OCI-LY7 (cell line): ENCODE data around the gene ESAM. TPM values are rescaled to one million over a fixed set of nuclear protein-coding genes. Genes with fewer than 3 reads are reported as not detected.

ENCODE experiments used
- BruUV-seq: library from RNA; stranded (reverse); fragments of 400-500 nt; replicated peaks from 2 replicates; lab custom pipeline; 2021; lab: Mats Ljungman, UMichigan
- CTCF ChIA-PET: fragments of 300-600 bp; sonication (Branson Sonifier 250); formaldehyde crosslinking; loops from one replicate; lab custom pipeline; 2022; ENCODE audit warnings: antibody characterized with exemption; ENCODE audit not compliant: unreplicated experiment; lab: Charles Lee
- POLR2A ChIA-PET: fragments of 300-600 bp; sonication (Branson Sonifier 250); formaldehyde crosslinking; loops from one replicate; lab custom pipeline; 2022; ENCODE audit warnings: antibody characterized with exemption; lab: Charles Lee
- DNase-seq: peaks from one replicate; pipeline ENCODE4 v3.0.0-alpha.2; 2015; ENCODE audit warnings: low spot score
- H2AFZ ChIP-seq: fragments of 200-600 bp; sonication (generic), shearing (Covaris generic); 2 replicates; pipeline ENCODE4 v1.6.1; 2014; ENCODE audit warnings: mild to moderate bottlenecking, antibody characterized with exemption, low read length, moderate library complexity
- H3K27ac ChIP-seq: fragments of 200-600 bp; sonication (generic); 2 replicates; pipeline ENCODE4 v1.5.1; 2014; ENCODE audit warnings: mixed run types, low read depth, mild to moderate bottlenecking, moderate library complexity, low read length, inconsistent platforms; ENCODE audit not compliant: poor library complexity, severe bottlenecking
- H3K36me3 ChIP-seq: fragments of 200-600 bp; sonication (generic); 2 replicates; pipeline ENCODE4 v1.6.1; 2014; ENCODE audit warnings: mild to moderate bottlenecking, antibody characterized with exemption, low read length, moderate library complexity, mixed read lengths; ENCODE audit not compliant: insufficient read depth
- H3K4me1 ChIP-seq: fragments of 200-600 bp; sonication (generic); 2 replicates; pipeline ENCODE4 v1.5.1; 2014; ENCODE audit warnings: mild to moderate bottlenecking, low read length; ENCODE audit not compliant: insufficient read depth, poor library complexity, severe bottlenecking
- H3K4me2 ChIP-seq: fragments of 200-600 bp; sonication (generic); 2 replicates; pipeline ENCODE4 v1.6.1; 2014; ENCODE audit warnings: mild to moderate bottlenecking, low read length
- H3K4me3 ChIP-seq: fragments of 200-600 bp; sonication (generic); 2 replicates; pipeline ENCODE4 v1.5.1; 2014; ENCODE audit warnings: mild to moderate bottlenecking, low read depth, low read length; ENCODE audit not compliant: poor library complexity, severe bottlenecking
- H3K79me2 ChIP-seq: fragments of 200-600 bp; sonication (generic); 2 replicates; pipeline ENCODE4 v1.6.1; 2016; ENCODE audit warnings: low read depth, mild to moderate bottlenecking, low read length, moderate library complexity, mixed read lengths; ENCODE audit not compliant: insufficient read depth
- H3K9me2 ChIP-seq: fragments of 200-600 bp; sonication (generic); 2 replicates; pipeline ENCODE4 v1.6.1; 2016; ENCODE audit warnings: mild to moderate bottlenecking, low read length, mixed read lengths; ENCODE audit not compliant: insufficient read depth
- H3K9me3 ChIP-seq: fragments of 200-600 bp; sonication (generic); 2 replicates; pipeline ENCODE4 v1.6.1; 2014; ENCODE audit warnings: mild to moderate bottlenecking, mixed run types, low read length, mixed read lengths
- H4K20me1 ChIP-seq: fragments of 200-600 bp; sonication (generic); 2 replicates; pipeline ENCODE4 v1.6.1; 2014; ENCODE audit warnings: mild to moderate bottlenecking, antibody characterized with exemption, low read length, moderate library complexity, mixed read lengths; ENCODE audit not compliant: insufficient read depth
- EZH2phosphoT487 ChIP-seq: fragments of 200-600 bp; sonication (generic); IDR thresholded peaks from 2 replicates; pipeline ENCODE4 v1.6.1; 2018; ENCODE audit warnings: low read depth, borderline replicate concordance, mild to moderate bottlenecking, mixed run types, antibody characterized with exemption, low read length, moderate library complexity, mixed read lengths
- intact Hi-C: fragments of 100-400 bp; cut with micrococcal nuclease; formaldehyde crosslinking; loops from one replicate; pipeline ENCODE4 v1.10.0; 2022; ENCODE audit not compliant: unreplicated experiment
- total RNA-seq, 2 experiments: library from RNA; depleted of rRNA in 1 of 2; stranded (reverse); fragments of >200 nt in 1 of 2; shearing (Covaris generic) in 1 of 2; gene quantifications; 2 replicates each; pipeline ENCODE4 v1.2.3, GENCODE V29; 2014 to 2022
- TF ChIP-seq, protein P1 (sequence below): fragments of 200-600 bp; sonication (generic); conservative IDR thresholded peaks from 2 replicates; pipeline ENCODE4 v1.5.1; 2014; ENCODE audit warnings: mild to moderate bottlenecking, antibody characterized with exemption, low read length, moderate library complexity, mixed read lengths

ESAM gene
- total RNA-seq, 2 experiments from 2014 or later: 0.35 to 0.49 TPM

DNA sequence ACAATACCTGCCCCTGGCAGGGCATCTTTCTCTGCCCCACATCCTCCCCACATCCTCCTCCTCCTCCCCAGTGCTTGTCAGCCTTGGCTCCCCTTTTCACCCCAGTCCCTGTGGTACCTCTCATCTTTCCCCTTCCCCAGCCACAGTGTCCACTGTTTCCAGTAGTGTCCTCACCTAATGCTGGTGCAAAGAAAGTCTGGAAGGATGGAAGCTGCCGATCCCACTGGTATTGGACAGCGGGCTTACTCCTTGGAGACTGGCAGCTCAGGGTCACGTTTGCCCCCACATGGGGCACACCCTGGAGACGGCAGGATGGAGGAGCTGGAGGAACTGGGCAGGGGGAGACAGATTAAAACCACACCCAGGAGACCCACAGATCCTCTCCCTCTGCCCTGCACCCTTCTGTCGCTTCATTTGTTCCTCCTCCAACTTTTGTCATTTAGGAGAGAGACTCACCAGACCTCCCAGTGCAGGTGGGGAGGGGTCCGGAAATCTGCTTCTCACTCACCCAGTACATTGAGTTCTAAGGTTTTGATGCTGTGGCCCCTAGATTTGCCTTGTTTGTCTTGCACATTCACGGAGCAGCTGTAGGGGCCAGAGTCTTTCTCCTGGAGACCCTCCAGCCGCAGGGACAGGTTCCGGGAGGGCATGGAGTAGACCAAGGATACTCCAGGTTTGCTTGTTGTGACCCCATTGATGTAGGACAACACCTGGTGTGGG, 5.9 kb downstream of the ESAM start:
- POLR2A ChIA-PET: interaction anchor here (0.6 to 0.7 kb wide), 2 partner anchors 77 to 244 kb away, joined by 3 to 4 read pairs; no protein-coding TSS in a partner anchor
- H3K36me3 ChIP-seq: no peaks in the 10 kb centered on the region
- no peak for DNase-seq
- no peak overlapping the region for H3K4me2 ChIP-seq
- TF ChIP-seq, protein P1, sequence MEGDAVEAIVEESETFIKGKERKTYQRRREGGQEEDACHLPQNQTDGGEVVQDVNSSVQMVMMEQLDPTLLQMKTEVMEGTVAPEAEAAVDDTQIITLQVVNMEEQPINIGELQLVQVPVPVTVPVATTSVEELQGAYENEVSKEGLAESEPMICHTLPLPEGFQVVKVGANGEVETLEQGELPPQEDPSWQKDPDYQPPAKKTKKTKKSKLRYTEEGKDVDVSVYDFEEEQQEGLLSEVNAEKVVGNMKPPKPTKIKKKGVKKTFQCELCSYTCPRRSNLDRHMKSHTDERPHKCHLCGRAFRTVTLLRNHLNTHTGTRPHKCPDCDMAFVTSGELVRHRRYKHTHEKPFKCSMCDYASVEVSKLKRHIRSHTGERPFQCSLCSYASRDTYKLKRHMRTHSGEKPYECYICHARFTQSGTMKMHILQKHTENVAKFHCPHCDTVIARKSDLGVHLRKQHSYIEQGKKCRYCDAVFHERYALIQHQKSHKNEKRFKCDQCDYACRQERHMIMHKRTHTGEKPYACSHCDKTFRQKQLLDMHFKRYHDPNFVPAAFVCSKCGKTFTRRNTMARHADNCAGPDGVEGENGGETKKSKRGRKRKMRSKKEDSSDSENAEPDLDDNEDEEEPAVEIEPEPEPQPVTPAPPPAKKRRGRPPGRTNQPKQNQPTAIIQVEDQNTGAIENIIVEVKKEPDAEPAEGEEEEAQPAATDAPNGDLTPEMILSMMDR: no peak
- TF ChIP-seq EZH2phosphoT487: no peak
- no peak overlapping the region for H3K27ac ChIP-seq
- no peak overlapping the region for H3K4me3 ChIP-seq
- no peaks in the 10 kb centered on the region for H4K20me1 ChIP-seq
- no peak overlapping the region for H2AFZ ChIP-seq
- CTCF ChIA-PET: no interaction called here
- intact Hi-C loops: no loop called here
- H3K9me3 ChIP-seq: no peaks in the 10 kb centered on the region
- no peaks in the 10 kb centered on the region for H3K79me2 ChIP-seq
- no TSS peak for BruUV-seq
- H3K4me1 ChIP-seq: peaks cover 26% of the 10 kb centered on the region
- no peaks in the 10 kb centered on the region for H3K9me2 ChIP-seq

DNA sequence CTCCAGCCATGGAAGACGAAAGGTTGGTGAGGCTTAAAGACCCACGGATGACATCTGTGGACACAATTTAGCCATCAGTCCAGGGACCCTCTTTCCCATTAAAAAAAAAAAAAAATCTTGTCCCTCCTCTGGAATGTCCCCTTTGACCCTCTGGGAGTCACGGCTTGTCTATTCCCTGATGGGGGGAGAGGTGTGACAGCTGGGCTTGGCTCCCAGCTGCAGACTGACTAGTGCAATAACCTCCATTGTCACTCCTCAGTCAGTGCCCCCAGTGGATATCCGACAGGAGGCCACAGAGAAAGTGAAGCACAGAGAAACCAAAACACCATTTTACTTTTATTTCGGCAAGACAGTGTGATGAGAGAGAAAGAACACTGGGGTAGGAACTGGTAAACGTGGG, 7.4 kb downstream of the ESAM start:
- intact Hi-C loops: no loop called here
- peaks cover 21% of the 10 kb centered on the region for H3K4me1 ChIP-seq
- H2AFZ ChIP-seq: no peak overlapping the region
- no peaks in the 10 kb centered on the region for H4K20me1 ChIP-seq
- CTCF ChIA-PET: no interaction called here
- H3K9me2 ChIP-seq: no peaks in the 10 kb centered on the region
- BruUV-seq: no TSS peak
- no peak overlapping the region for H3K4me2 ChIP-seq
- DNase-seq: no peak
- H3K36me3 ChIP-seq: no peaks in the 10 kb centered on the region
- no peak overlapping the region for H3K27ac ChIP-seq
- no peak overlapping the region for H3K4me3 ChIP-seq
- POLR2A ChIA-PET: no interaction called here
- H3K79me2 ChIP-seq: no peaks in the 10 kb centered on the region
- no peaks in the 10 kb centered on the region for H3K9me3 ChIP-seq
- TF ChIP-seq, protein P1: no peak
- no peak for TF ChIP-seq EZH2phosphoT487

DNA sequence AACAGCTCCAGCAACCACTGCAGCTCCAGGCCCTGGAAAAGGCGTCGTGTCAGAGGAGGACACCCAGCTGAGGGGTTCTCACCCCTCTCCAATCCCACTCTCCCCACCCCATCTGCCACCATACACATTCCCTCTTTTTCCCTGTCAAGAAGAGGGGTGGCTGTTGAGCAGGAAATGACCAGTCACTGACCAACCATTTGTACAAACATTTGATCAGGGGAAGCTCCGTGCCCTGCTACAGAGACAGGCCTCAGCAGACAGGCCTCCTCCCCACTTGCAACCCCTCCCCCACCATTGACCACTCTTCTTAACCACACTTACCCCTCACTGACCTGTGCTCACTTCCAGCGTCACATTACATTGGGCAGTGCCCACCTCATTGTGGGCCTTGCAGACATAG, 7.8 kb downstream of the ESAM start:
- no TSS peak for BruUV-seq
- ChIA-PET POLR2A (interaction anchor here (0.6 kb wide), 1 partner anchor 15 kb away, joined by 3 read pairs; no protein-coding TSS in a partner anchor), CTCF (no interaction called here)
- Histone ChIP-seq H2AFZ (no peak overlapping the region), H4K20me1 (no peaks in the 10 kb centered on the region), H3K9me2 (no peaks in the 10 kb centered on the region), H3K9me3 (no peaks in the 10 kb centered on the region), H3K4me2 (no peak overlapping the region), H3K4me3 (no peak overlapping the region), H3K27ac (no peak overlapping the region), H3K36me3 (no peaks in the 10 kb centered on the region), H3K79me2 (no peaks in the 10 kb centered on the region), H3K4me1 (peaks cover 21% of the 10 kb centered on the region)
- DNase-seq: no peak
- intact Hi-C loops: no loop called here
- no peak for TF ChIP-seq EZH2phosphoT487
- TF ChIP-seq, protein P1: no peak
